H1 (cell line): ENCODE results near the gene SLC32A1. TPM values are rescaled to one million over a fixed set of nuclear protein-coding genes. Genes with fewer than 3 reads are reported as not detected.
A peak's percentile ranks its signal among the peaks of the same experiment; 100 is the strongest.

Experiments used
- BACH1 ChIP-seq: IDR thresholded peaks from 2 replicates; pipeline ENCODE4 v1.6.1; 2012; ENCODE audit warnings: low read length, improper control_type of control experiment
- CBX5 ChIP-seq: fragments of 300-800, 300-1000 bp; sonication (generic); IDR thresholded peaks from 2 replicates; pipeline ENCODE4 v1.7.1; 2016; ENCODE audit warnings: antibody characterized with exemption, low read length, low read depth
- CBX8 ChIP-seq: fragments of 300-800, 300-1000 bp; sonication (generic); IDR thresholded peaks from 2 replicates; pipeline ENCODE4 v1.7.1; 2016; ENCODE audit warnings: low read depth, low read length, borderline replicate concordance
- EGR1 ChIP-seq: IDR thresholded peaks from 2 replicates; pipeline ENCODE4 v1.6.1; 2011; ENCODE audit warnings: low read depth, low read length, borderline replicate concordance
- FOSL1 ChIP-seq: IDR thresholded peaks from 2 replicates; pipeline ENCODE4 v1.6.1; 2011; ENCODE audit warnings: mild to moderate bottlenecking, low read depth, low read length, moderate library complexity; ENCODE audit not compliant: insufficient read depth
- HDAC2 ChIP-seq, 2 experiments: fragments of 300-600 bp in 1 of 2; sonication (generic) in 1 of 2; IDR thresholded peaks; 2 replicates each; pipeline ENCODE4 v1.6.1; 2011 to 2012; ENCODE audit warnings: low read depth in 2 of 2, low read length in 2 of 2, mild to moderate bottlenecking in 2 of 2, moderate library complexity in 2 of 2, borderline replicate concordance in 1 of 2, inconsistent platforms in 1 of 2
- HDAC6 ChIP-seq: IDR thresholded peaks from one replicate; pipeline ENCODE4 v1.7.1; 2012; ENCODE audit warnings: low read depth, mild to moderate bottlenecking, inconsistent platforms, low read length, moderate library complexity
- KDM4A ChIP-seq: IDR thresholded peaks from one replicate; pipeline ENCODE4 v1.7.1; 2012; ENCODE audit warnings: low read depth, mild to moderate bottlenecking, moderate library complexity, low read length, inconsistent platforms; ENCODE audit not compliant: severe bottlenecking
- NANOG ChIP-seq: IDR thresholded peaks from 2 replicates; pipeline ENCODE4 v1.6.1; 2011; ENCODE audit warnings: low read length, low read depth, mild to moderate bottlenecking, inconsistent platforms; ENCODE audit not compliant: insufficient read depth, poor library complexity, severe bottlenecking
- RAD21 ChIP-seq, 2 experiments: IDR thresholded peaks in 1 of 2; conservative IDR thresholded peaks in 1 of 2; 2 replicates each; pipeline ENCODE4 v1.6.1; 2011; ENCODE audit warnings: low read depth in 2 of 2, low read length in 2 of 2, improper control_type of control experiment in 1 of 2, inconsistent platforms in 1 of 2, mild to moderate bottlenecking in 1 of 2, moderate library complexity in 1 of 2
- RFX5 ChIP-seq: IDR thresholded peaks from 2 replicates; pipeline ENCODE4 v1.6.1; 2011; ENCODE audit warnings: low read depth, low read length, improper control_type of control experiment, borderline replicate concordance
- RXRA ChIP-seq: IDR thresholded peaks from 2 replicates; pipeline ENCODE4 v1.6.1; 2011; ENCODE audit warnings: low read depth, mild to moderate bottlenecking, low read length, moderate library complexity; ENCODE audit not compliant: insufficient read depth
- SUZ12 ChIP-seq: fragments of 200-600 bp; sonication (generic); IDR thresholded peaks from 2 replicates; pipeline ENCODE4 v1.6.1; 2012; ENCODE audit warnings: mild to moderate bottlenecking, inconsistent platforms, low read length, moderate library complexity, mixed read lengths
- TCF12 ChIP-seq: IDR thresholded peaks from 2 replicates; pipeline ENCODE4 v1.6.1; 2011; ENCODE audit warnings: low read depth, mild to moderate bottlenecking, low read length
- polyA plus RNA-seq, 7 experiments: library from polyadenylated mRNA; depleted of rRNA in 3 of 7; stranded (reverse) in 5 of 7; unstranded in 2 of 7; fragments of >200 nt in 5 of 7; fragments of 200-250 nt in 2 of 7; gene quantifications; 1 replicate in 5 of 7; 2 replicates in 1 of 7; 4 replicates in 1 of 7; pipeline versions ENCODE4 v1.2.1 to v1.2.3, GENCODE V29; 2011 to 2013; ENCODE audit warnings: missing spikeins in 2 of 7, mixed read lengths in 2 of 7
- total RNA-seq: library from RNA; stranded (reverse); fragmentation: NEBNext Ultra II Directional; extraction: Animal tissue kit (Norgen Biotek cat#: 25700); gene quantifications from 2 replicates; pipeline ENCODE4 v1.2.1, GENCODE V29; 2021
- TF ChIP-seq, protein P1 (sequence below), 3 experiments: IDR thresholded peaks; 1 replicate in 2 of 3; 2 replicates in 1 of 3; pipeline versions ENCODE4 v1.5.1 to v1.6.1; 2011; ENCODE audit warnings: low read length in 3 of 3, mild to moderate bottlenecking in 3 of 3, inconsistent platforms in 2 of 3, low read depth in 1 of 3, moderate library complexity in 1 of 3; ENCODE audit not compliant: insufficient read depth in 1 of 3; ENCODE audit errors: control extremely low read depth in 1 of 3
- TF ChIP-seq, protein P2 (sequence below): IDR thresholded peaks from 2 replicates; pipeline ENCODE4 v1.6.1; 2012; ENCODE audit warnings: inconsistent platforms

SLC32A1 gene
- total and polyA plus RNA-seq, 2 of the 8 experiments (the other 6 are each of a cell fraction or from before 2014, with no cell fraction given), result 0.09 to 0.15 TPM

GRCh38 chr20:38725148-38725901 is 1.0 kb downstream of the SLC32A1 start (continued):
- TF ChIP-seq, protein P1, sequence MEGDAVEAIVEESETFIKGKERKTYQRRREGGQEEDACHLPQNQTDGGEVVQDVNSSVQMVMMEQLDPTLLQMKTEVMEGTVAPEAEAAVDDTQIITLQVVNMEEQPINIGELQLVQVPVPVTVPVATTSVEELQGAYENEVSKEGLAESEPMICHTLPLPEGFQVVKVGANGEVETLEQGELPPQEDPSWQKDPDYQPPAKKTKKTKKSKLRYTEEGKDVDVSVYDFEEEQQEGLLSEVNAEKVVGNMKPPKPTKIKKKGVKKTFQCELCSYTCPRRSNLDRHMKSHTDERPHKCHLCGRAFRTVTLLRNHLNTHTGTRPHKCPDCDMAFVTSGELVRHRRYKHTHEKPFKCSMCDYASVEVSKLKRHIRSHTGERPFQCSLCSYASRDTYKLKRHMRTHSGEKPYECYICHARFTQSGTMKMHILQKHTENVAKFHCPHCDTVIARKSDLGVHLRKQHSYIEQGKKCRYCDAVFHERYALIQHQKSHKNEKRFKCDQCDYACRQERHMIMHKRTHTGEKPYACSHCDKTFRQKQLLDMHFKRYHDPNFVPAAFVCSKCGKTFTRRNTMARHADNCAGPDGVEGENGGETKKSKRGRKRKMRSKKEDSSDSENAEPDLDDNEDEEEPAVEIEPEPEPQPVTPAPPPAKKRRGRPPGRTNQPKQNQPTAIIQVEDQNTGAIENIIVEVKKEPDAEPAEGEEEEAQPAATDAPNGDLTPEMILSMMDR (IDR thresholded peaks at IDR 0.05; ENCODE audit: control extremely low read depth in 1 of 3, insufficient read depth in 1 of 3, low read depth in 1 of 3, low read length in 3 of 3), result peak; percentile 34 to 53 (median 47)
- TF ChIP-seq, protein P2, sequence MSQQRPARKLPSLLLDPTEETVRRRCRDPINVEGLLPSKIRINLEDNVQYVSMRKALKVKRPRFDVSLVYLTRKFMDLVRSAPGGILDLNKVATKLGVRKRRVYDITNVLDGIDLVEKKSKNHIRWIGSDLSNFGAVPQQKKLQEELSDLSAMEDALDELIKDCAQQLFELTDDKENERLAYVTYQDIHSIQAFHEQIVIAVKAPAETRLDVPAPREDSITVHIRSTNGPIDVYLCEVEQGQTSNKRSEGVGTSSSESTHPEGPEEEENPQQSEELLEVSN, result no peak; the same call in none of the 2 replicates
- TF ChIP-seq CBX5 (no peak), BACH1 (peak; percentile 53), FOSL1 (no peak), EGR1 (peak; percentile 91), RAD21 (IDR thresholded peaks at IDR 0.05 in 1 of 2, conservative IDR thresholded peaks at IDR 0.05 in 1 of 2; ENCODE audit: low read depth in 2 of 2, low read length in 2 of 2) (peak; percentile 31 to 53; a peak in 3 of 4 replicates), KDM4A (no peak), RXRA (no peak), SUZ12 (peak; percentile 64; the same call in 1 of the 2 replicates), HDAC2 (IDR thresholded peaks at IDR 0.05; ENCODE audit: borderline replicate concordance in 1 of 2, low read depth in 2 of 2, low read length in 2 of 2) (peak in 1 of 2 experiments; percentile 85; a peak in 1 of 4 replicates), NANOG (peak; percentile 6), RFX5 (no peak), TCF12 (peak; percentile 81; the same call in 1 of the 2 replicates), CBX8 (no peak), HDAC6 (no peak)
